HEK293 (cell line): Measurements from ENCODE around the gene MAP3K4.

Experiments
- CTCF ChIA-PET: fragments of 350-600 bp; formaldehyde crosslinking; extraction: SDS; loops from one replicate; lab custom pipeline; 2021; ENCODE audit warnings: antibody characterized with exemption; lab: Yijun Ruan, JAX
- POLR2A ChIA-PET: fragments of 300-600 bp; formaldehyde crosslinking; extraction: SDS; loops from one replicate; lab custom pipeline; 2020; ENCODE audit warnings: antibody characterized with exemption, inconsistent platforms; lab: Yijun Ruan, JAX
- H3K27ac ChIP-seq: fragments of 200-500 bp; sonication (Bioruptor generic); 2 replicates; pipeline ENCODE4 v1.5.1; 2014; ENCODE audit warnings: low read depth, low read length, control low read depth, inconsistent platforms; ENCODE audit errors: extremely low read depth
- H3K36me3 ChIP-seq, 2 experiments: fragments of 200-500 bp in 1 of 2; sonication (Bioruptor generic) in 1 of 2; 1 replicate in 1 of 2; 2 replicates in 1 of 2; pipeline ENCODE4 v1.5.1; 2014 to 2017; ENCODE audit warnings: inconsistent platforms in 2 of 2, low read length in 2 of 2; ENCODE audit not compliant: control insufficient read depth in 2 of 2, insufficient read depth in 1 of 2
- H3K4me1 ChIP-seq: fragments of 200-500 bp; sonication (Bioruptor generic); 2 replicates; pipeline ENCODE4 v1.5.1; 2014; ENCODE audit warnings: mild to moderate bottlenecking, low read length, inconsistent platforms; ENCODE audit not compliant: control insufficient read depth, insufficient read depth
- H3K4me3 ChIP-seq: 2 replicates; pipeline ENCODE4 v1.5.1; 2011; ENCODE audit warnings: low read depth, mild to moderate bottlenecking, control low read depth, low read length, moderate library complexity
- H3K9me3 ChIP-seq: fragments of 200-500 bp; sonication (Bioruptor generic); 2 replicates; pipeline ENCODE4 v1.5.1; 2014; ENCODE audit warnings: low read depth, low read length, inconsistent platforms; ENCODE audit not compliant: control insufficient read depth, insufficient read depth
- GLI4 ChIP-seq: fragments of 450-650 bp; formaldehyde crosslinking; IDR thresholded peaks from 2 replicates; pipeline ENCODE4 v1.5.1; 2016; ENCODE audit warnings: missing biosample characterization, missing genetic modification characterization
- SETDB1 ChIP-seq: IDR thresholded peaks from one replicate; pipeline ENCODE4 v1.6.1; 2017; ENCODE audit warnings: mild to moderate bottlenecking, low read length, moderate library complexity, mixed read lengths; ENCODE audit not compliant: insufficient read length
- ZNF2 ChIP-seq: fragments of 450-650 bp; formaldehyde crosslinking; IDR thresholded peaks from 2 replicates; pipeline ENCODE4 v1.5.1; 2016; ENCODE audit warnings: missing biosample characterization, missing genetic modification characterization
- ZNF221 ChIP-seq: fragments of 450-650 bp; formaldehyde crosslinking; IDR thresholded peaks from 2 replicates; pipeline ENCODE4 v1.5.1; 2017; ENCODE audit warnings: missing biosample characterization, missing genetic modification characterization, borderline replicate concordance
- ZNF24 ChIP-seq: fragments of 450-650 bp; formaldehyde crosslinking; IDR thresholded peaks from 2 replicates; pipeline ENCODE4 v1.5.1; 2016; ENCODE audit warnings: missing biosample characterization, missing genetic modification characterization
- ZNF366 ChIP-seq: fragments of 450-650 bp; formaldehyde crosslinking; conservative IDR thresholded peaks from 2 replicates; pipeline ENCODE4 v1.5.1; 2016; ENCODE audit warnings: missing biosample characterization, missing genetic modification characterization
- ZNF501 ChIP-seq: fragments of 450-650 bp; formaldehyde crosslinking; IDR thresholded peaks from 2 replicates; pipeline ENCODE4 v1.5.1; 2016; ENCODE audit warnings: missing biosample characterization, missing genetic modification characterization
- ZNF555 ChIP-seq: fragments of 450-650 bp; formaldehyde crosslinking; conservative IDR thresholded peaks from 2 replicates; pipeline ENCODE4 v1.5.1; 2017; ENCODE audit warnings: missing biosample characterization, mild to moderate bottlenecking, missing genetic modification characterization, inconsistent platforms
- ZNF585B ChIP-seq: fragments of 450-650 bp; formaldehyde crosslinking; IDR thresholded peaks from 2 replicates; pipeline ENCODE4 v1.5.1; 2016; ENCODE audit warnings: missing biosample characterization, missing genetic modification characterization
- ZNF596 ChIP-seq: fragments of 450-650 bp; IDR thresholded peaks from 2 replicates; pipeline ENCODE4 v1.5.0; 2018; ENCODE audit warnings: missing biosample characterization, mild to moderate bottlenecking, missing genetic modification characterization, moderate library complexity
- ZNF600 ChIP-seq: fragments of 450-650 bp; formaldehyde crosslinking; IDR thresholded peaks from 2 replicates; pipeline ENCODE4 v1.5.1; 2016; ENCODE audit warnings: missing biosample characterization, missing genetic modification characterization
- ZNF629 ChIP-seq: fragments of 450-650 bp; formaldehyde crosslinking; IDR thresholded peaks from 2 replicates; pipeline ENCODE4 v1.5.1; 2017; ENCODE audit warnings: missing biosample characterization, missing genetic modification characterization
- ZNF777 ChIP-seq: fragments of 450-650 bp; formaldehyde crosslinking; IDR thresholded peaks from 2 replicates; pipeline ENCODE4 v1.5.1; 2017; ENCODE audit warnings: missing biosample characterization, missing genetic modification characterization, borderline replicate concordance
- TF ChIP-seq, protein P1 (sequence below): fragments of 450-650 bp; formaldehyde crosslinking; IDR thresholded peaks from 2 replicates; pipeline ENCODE4 v1.5.1; 2016; ENCODE audit warnings: missing biosample characterization, missing genetic modification characterization
- TF ChIP-seq, protein P2 (sequence below): fragments of 450-650 bp; formaldehyde crosslinking; IDR thresholded peaks from 2 replicates; pipeline ENCODE4 v1.5.1; 2016; ENCODE audit warnings: missing biosample characterization, missing genetic modification characterization
- TF ChIP-seq, protein P3 (sequence below): fragments of 450-650 bp; IDR thresholded peaks from 2 replicates; pipeline ENCODE4 v1.5.1; 2018; ENCODE audit warnings: missing biosample characterization, mild to moderate bottlenecking, missing genetic modification characterization
- TF ChIP-seq, protein P4 (sequence below): fragments of 450-650 bp; formaldehyde crosslinking; IDR thresholded peaks from 2 replicates; pipeline ENCODE4 v1.5.1; 2016; ENCODE audit warnings: missing biosample characterization, missing genetic modification characterization
- TF ChIP-seq, protein P5 (sequence below): fragments of 450-650 bp; formaldehyde crosslinking; IDR thresholded peaks from 2 replicates; pipeline ENCODE4 v1.5.1; 2016; ENCODE audit warnings: missing biosample characterization, missing genetic modification characterization
- TF ChIP-seq, protein P6 (sequence below): fragments of 450-650 bp; formaldehyde crosslinking; IDR thresholded peaks from 2 replicates; pipeline ENCODE4 v1.5.1; 2017; ENCODE audit warnings: missing biosample characterization, missing genetic modification characterization

The MAP3K4 gene

DNA sequence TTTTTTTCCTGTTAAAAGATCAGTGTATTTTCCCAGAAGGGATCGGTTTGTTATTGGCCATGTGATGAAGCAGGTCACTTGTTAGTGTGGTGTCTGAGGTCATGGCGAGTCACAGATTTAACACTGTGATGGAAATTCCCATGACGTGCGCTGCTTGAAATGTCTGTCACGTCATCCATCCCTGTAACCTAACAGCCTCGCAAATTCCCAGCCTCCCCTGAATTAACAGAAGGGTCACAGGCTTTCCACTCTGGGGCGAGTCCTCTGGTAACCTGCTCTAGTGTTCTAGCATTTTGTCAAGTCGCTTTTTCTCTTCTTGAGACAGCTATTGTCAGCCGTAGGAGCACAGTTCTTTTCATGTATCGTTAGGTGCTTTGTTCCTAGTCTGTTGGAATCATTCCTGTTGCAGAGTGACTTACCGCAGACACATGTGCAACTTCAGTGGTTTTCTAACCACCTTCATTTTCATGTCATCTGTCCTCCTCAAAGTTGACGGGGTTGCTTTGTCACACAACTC lies 137.2 kb downstream of the MAP3K4 start:
- H3K36me3 ChIP-seq, result peaks cover 0 to 30% of the 10 kb centered on the region in 2 experiments; a peak in 1 of 3 replicates
- TF ChIP-seq ZNF24 (tag by site-specific recombination), result no peak
- TF ChIP-seq, protein P1, sequence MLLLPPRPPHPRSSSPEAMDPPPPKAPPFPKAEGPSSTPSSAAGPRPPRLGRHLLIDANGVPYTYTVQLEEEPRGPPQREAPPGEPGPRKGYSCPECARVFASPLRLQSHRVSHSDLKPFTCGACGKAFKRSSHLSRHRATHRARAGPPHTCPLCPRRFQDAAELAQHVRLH (tag by site-specific recombination), result no peak
- TF ChIP-seq, protein P2, sequence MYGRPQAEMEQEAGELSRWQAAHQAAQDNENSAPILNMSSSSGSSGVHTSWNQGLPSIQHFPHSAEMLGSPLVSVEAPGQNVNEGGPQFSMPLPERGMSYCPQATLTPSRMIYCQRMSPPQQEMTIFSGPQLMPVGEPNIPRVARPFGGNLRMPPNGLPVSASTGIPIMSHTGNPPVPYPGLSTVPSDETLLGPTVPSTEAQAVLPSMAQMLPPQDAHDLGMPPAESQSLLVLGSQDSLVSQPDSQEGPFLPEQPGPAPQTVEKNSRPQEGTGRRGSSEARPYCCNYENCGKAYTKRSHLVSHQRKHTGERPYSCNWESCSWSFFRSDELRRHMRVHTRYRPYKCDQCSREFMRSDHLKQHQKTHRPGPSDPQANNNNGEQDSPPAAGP, result no peak
- no peak for TF ChIP-seq ZNF366 (tag by site-specific recombination)
- TF ChIP-seq ZNF555, result no peak
- TF ChIP-seq SETDB1, result no peak
- TF ChIP-seq ZNF2 (tag by site-specific recombination), result no peak
- TF ChIP-seq, protein P3, sequence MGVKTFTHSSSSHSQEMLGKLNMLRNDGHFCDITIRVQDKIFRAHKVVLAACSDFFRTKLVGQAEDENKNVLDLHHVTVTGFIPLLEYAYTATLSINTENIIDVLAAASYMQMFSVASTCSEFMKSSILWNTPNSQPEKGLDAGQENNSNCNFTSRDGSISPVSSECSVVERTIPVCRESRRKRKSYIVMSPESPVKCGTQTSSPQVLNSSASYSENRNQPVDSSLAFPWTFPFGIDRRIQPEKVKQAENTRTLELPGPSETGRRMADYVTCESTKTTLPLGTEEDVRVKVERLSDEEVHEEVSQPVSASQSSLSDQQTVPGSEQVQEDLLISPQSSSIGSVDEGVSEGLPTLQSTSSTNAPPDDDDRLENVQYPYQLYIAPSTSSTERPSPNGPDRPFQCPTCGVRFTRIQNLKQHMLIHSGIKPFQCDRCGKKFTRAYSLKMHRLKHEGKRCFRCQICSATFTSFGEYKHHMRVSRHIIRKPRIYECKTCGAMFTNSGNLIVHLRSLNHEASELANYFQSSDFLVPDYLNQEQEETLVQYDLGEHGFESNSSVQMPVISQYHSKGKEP (tag by site-specific recombination), result no peak
- CTCF ChIA-PET, result interaction anchor here (0.7 to 1.6 kb wide), 2 partner anchors 242 to 265 kb away, joined by 3 to 8 read pairs; no protein-coding TSS in a partner anchor

DNA sequence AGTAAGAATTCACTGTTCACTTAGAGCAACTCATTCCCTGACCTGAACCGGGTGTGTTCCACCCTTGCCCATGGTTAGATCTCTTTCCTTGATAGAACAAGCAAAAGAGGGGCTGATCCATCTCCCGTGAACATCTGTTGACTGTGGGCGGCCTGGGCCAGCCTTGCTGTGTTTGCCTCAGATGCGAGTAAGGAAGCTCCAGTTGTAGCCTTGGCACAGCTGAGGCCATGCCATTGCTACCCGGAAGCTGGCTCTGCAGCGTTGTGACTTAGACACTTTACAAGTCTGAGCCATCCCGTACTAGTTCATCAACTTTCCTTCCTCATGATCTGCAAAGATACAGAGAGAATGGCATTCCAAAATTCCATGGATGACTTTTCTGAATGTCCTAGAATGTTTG lies 139.0 kb downstream of the MAP3K4 start:
- CTCF ChIA-PET, result no interaction called here
- Histone ChIP-seq H3K4me1 (no peaks in the 10 kb centered on the region), H3K9me3 (no peaks in the 10 kb centered on the region), H3K4me3 (no peak overlapping the region), H3K36me3 (peaks cover 0 to 48% of the 10 kb centered on the region in 2 experiments; a peak in 1 of 3 replicates), H3K27ac (no peak overlapping the region)
- POLR2A ChIA-PET, result no interaction called here
- TF ChIP-seq ZNF629 (tag by site-specific recombination) (no peak), ZNF777 (no peak), ZNF596 (tag by site-specific recombination) (no peak), ZNF501 (no peak), GLI4 (tag by site-specific recombination) (no peak), ZNF600 (tag by site-specific recombination) (no peak), ZNF585B (tag by site-specific recombination) (no peak), ZNF221 (tag by site-specific recombination) (no peak)
- TF ChIP-seq, protein P4, sequence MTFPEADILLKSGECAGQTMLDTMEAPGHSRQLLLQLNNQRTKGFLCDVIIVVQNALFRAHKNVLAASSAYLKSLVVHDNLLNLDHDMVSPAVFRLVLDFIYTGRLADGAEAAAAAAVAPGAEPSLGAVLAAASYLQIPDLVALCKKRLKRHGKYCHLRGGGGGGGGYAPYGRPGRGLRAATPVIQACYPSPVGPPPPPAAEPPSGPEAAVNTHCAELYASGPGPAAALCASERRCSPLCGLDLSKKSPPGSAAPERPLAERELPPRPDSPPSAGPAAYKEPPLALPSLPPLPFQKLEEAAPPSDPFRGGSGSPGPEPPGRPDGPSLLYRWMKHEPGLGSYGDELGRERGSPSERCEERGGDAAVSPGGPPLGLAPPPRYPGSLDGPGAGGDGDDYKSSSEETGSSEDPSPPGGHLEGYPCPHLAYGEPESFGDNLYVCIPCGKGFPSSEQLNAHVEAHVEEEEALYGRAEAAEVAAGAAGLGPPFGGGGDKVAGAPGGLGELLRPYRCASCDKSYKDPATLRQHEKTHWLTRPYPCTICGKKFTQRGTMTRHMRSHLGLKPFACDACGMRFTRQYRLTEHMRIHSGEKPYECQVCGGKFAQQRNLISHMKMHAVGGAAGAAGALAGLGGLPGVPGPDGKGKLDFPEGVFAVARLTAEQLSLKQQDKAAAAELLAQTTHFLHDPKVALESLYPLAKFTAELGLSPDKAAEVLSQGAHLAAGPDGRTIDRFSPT (tag by site-specific recombination), result no peak
- TF ChIP-seq, protein P5, sequence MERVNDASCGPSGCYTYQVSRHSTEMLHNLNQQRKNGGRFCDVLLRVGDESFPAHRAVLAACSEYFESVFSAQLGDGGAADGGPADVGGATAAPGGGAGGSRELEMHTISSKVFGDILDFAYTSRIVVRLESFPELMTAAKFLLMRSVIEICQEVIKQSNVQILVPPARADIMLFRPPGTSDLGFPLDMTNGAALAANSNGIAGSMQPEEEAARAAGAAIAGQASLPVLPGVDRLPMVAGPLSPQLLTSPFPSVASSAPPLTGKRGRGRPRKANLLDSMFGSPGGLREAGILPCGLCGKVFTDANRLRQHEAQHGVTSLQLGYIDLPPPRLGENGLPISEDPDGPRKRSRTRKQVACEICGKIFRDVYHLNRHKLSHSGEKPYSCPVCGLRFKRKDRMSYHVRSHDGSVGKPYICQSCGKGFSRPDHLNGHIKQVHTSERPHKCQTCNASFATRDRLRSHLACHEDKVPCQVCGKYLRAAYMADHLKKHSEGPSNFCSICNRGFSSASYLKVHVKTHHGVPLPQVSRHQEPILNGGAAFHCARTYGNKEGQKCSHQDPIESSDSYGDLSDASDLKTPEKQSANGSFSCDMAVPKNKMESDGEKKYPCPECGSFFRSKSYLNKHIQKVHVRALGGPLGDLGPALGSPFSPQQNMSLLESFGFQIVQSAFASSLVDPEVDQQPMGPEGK (tag by site-specific recombination), result no peak
- TF ChIP-seq, protein P6, sequence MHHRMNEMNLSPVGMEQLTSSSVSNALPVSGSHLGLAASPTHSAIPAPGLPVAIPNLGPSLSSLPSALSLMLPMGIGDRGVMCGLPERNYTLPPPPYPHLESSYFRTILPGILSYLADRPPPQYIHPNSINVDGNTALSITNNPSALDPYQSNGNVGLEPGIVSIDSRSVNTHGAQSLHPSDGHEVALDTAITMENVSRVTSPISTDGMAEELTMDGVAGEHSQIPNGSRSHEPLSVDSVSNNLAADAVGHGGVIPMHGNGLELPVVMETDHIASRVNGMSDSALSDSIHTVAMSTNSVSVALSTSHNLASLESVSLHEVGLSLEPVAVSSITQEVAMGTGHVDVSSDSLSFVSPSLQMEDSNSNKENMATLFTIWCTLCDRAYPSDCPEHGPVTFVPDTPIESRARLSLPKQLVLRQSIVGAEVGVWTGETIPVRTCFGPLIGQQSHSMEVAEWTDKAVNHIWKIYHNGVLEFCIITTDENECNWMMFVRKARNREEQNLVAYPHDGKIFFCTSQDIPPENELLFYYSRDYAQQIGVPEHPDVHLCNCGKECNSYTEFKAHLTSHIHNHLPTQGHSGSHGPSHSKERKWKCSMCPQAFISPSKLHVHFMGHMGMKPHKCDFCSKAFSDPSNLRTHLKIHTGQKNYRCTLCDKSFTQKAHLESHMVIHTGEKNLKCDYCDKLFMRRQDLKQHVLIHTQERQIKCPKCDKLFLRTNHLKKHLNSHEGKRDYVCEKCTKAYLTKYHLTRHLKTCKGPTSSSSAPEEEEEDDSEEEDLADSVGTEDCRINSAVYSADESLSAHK (tag by site-specific recombination), result no peak

More for the DNA sequence above, 137.2 kb downstream of the MAP3K4 start:
- H3K4me3 ChIP-seq, result no peak overlapping the region
- no peak overlapping the region for H3K27ac ChIP-seq
- H3K9me3 ChIP-seq, result no peaks in the 10 kb centered on the region
- H3K4me1 ChIP-seq, result no peaks in the 10 kb centered on the region
- POLR2A ChIA-PET, result no interaction called here
